SK-N-SH (cell line): ENCODE results near the gene SYT5. TPM values are rescaled to one million over a fixed set of nuclear protein-coding genes. Genes with fewer than 3 reads are reported as not detected.

ENCODE experiments used
- CTCF ChIA-PET: fragments of 300-600, 350-600 bp; formaldehyde crosslinking; extraction: SDS; loops from one replicate; lab custom pipeline; 2021; lab: Yijun Ruan, JAX
- POLR2A ChIA-PET: fragments of 350-600 bp; sonication (Branson Sonifier 250); formaldehyde crosslinking; extraction: SDS; loops from one replicate; lab custom pipeline; 2020; ENCODE audit warnings: antibody characterized with exemption, inconsistent platforms; lab: Yijun Ruan, JAX
- DNase-seq: peaks from one replicate; pipeline ENCODE4 v3.0.0; 2012
- H2AFZ ChIP-seq: fragments of 200-600 bp; sonication (generic); 2 replicates; pipeline ENCODE4 v1.8.1; 2016; ENCODE audit warnings: antibody characterized with exemption, mild to moderate bottlenecking, low read depth
- H3F3A ChIP-seq: fragments of 200-600 bp; sonication (generic); replicated peaks from 2 replicates; pipeline ENCODE3; 2016; ENCODE audit warnings: antibody characterized with exemption, mild to moderate bottlenecking; ENCODE audit not compliant: insufficient read depth
- H3K27ac ChIP-seq, 2 experiments: fragments of 200-500 bp in 1 of 2; fragments of 200-600 bp in 1 of 2; sonication (Bioruptor generic) in 1 of 2; sonication (generic), shearing (Covaris generic) in 1 of 2; 2 replicates each; pipeline versions ENCODE4 v1.5.1 to v1.6.1; 2014 to 2016; ENCODE audit warnings: low read depth in 2 of 2, inconsistent platforms in 1 of 2, low read length in 1 of 2, mild to moderate bottlenecking in 1 of 2, mixed read lengths in 1 of 2
- H3K27me3 ChIP-seq: fragments of 200-600 bp; sonication (generic), shearing (Covaris generic); 2 replicates; pipeline ENCODE4 v1.6.1; 2016; ENCODE audit warnings: mixed run types; ENCODE audit not compliant: insufficient read depth
- H3K36me3 ChIP-seq, 2 experiments: fragments of 200-500 bp in 1 of 2; fragments of 200-600 bp in 1 of 2; sonication (Bioruptor generic) in 1 of 2; sonication (generic) in 1 of 2; replicated peaks in 1 of 2; 2 replicates each; pipeline versions ENCODE3 to v1.5.1; 2014 to 2016; ENCODE audit warnings: low read length in 1 of 2, mild to moderate bottlenecking in 1 of 2; ENCODE audit not compliant: insufficient read depth in 2 of 2, control insufficient read depth in 1 of 2
- H3K4me1 ChIP-seq, 2 experiments: fragments of 200-500 bp in 1 of 2; fragments of 200-600 bp in 1 of 2; sonication (Bioruptor generic) in 1 of 2; sonication (generic), shearing (Covaris generic) in 1 of 2; 2 replicates each; pipeline versions ENCODE4 v1.5.1 to v1.6.1; 2014 to 2016; ENCODE audit warnings: low read depth in 1 of 2, low read length in 1 of 2, mixed run types in 1 of 2; ENCODE audit not compliant: insufficient read depth in 2 of 2, control insufficient read depth in 1 of 2
- H3K4me2 ChIP-seq: fragments of 200-600 bp; sonication (generic), shearing (Covaris generic); 2 replicates; pipeline ENCODE4 v1.6.1; 2017; ENCODE audit warnings: mixed run types
- H3K4me3 ChIP-seq, 2 experiments: fragments of 200-500 bp in 1 of 2; fragments of 200-600 bp in 1 of 2; sonication (Bioruptor generic) in 1 of 2; sonication (generic), shearing (Covaris generic) in 1 of 2; 2 replicates each; pipeline versions ENCODE4 v1.5.1 to v1.8.1; 2014 to 2016; ENCODE audit warnings: low read depth in 2 of 2, inconsistent platforms in 1 of 2, low read length in 1 of 2, mild to moderate bottlenecking in 1 of 2, mixed read lengths in 1 of 2, moderate library complexity in 1 of 2
- H3K79me2 ChIP-seq: fragments of 200-600 bp; sonication (generic); 2 replicates; pipeline ENCODE4 v1.8.1; 2017; ENCODE audit warnings: mild to moderate bottlenecking; ENCODE audit not compliant: insufficient read depth
- H3K9ac ChIP-seq: fragments of 200-600 bp; sonication (generic); 2 replicates; pipeline ENCODE4 v1.6.1; 2017; ENCODE audit warnings: mixed run types
- H3K9me2 ChIP-seq: fragments of 200-600 bp; sonication (generic); 2 replicates; pipeline ENCODE4 v1.6.1; 2017; ENCODE audit warnings: mixed run types
- H3K9me3 ChIP-seq: fragments of 200-600 bp; sonication (generic); 2 replicates; pipeline ENCODE4 v1.6.1; 2017; ENCODE audit warnings: mixed run types, mild to moderate bottlenecking, moderate library complexity
- H4K20me1 ChIP-seq: fragments of 200-600 bp; sonication (generic); 2 replicates; pipeline ENCODE4 v1.6.1; 2017; ENCODE audit warnings: mild to moderate bottlenecking, mixed run types; ENCODE audit not compliant: insufficient read depth
- ELF1 ChIP-seq: IDR thresholded peaks from 2 replicates; pipeline ENCODE4 v1.4.0; 2012
- EP300 ChIP-seq, 2 experiments: IDR thresholded peaks; 2 replicates each; pipeline versions ENCODE4 v1.4.0 to v1.6.1; 2012; ENCODE audit warnings: borderline replicate concordance in 1 of 2, low read depth in 1 of 2, low read length in 1 of 2
- FOXM1 ChIP-seq: IDR thresholded peaks from 2 replicates; pipeline ENCODE4 v1.4.0; 2012; ENCODE audit warnings: low read depth, mild to moderate bottlenecking
- GABPA ChIP-seq: IDR thresholded peaks from 2 replicates; pipeline ENCODE4 v1.4.0; 2012; ENCODE audit warnings: low read depth, mild to moderate bottlenecking
- GATA2 ChIP-seq: sonication (generic); formaldehyde crosslinking; IDR thresholded peaks from 2 replicates; pipeline ENCODE4 v1.5.0; 2020; ENCODE audit warnings: mild to moderate bottlenecking, missing genetic modification reagents
- MEF2A ChIP-seq: IDR thresholded peaks from 2 replicates; pipeline ENCODE4 v1.4.0; 2012; ENCODE audit warnings: low read depth, borderline replicate concordance
- MXI1 ChIP-seq: IDR thresholded peaks from 2 replicates; pipeline ENCODE4 v1.6.1; 2012; ENCODE audit warnings: mild to moderate bottlenecking, low read depth, low read length, improper control_type of control experiment
- NFIC ChIP-seq: IDR thresholded peaks from 2 replicates; pipeline ENCODE4 v1.4.0; 2012; ENCODE audit warnings: borderline replicate concordance
- POLR2AphosphoS5 ChIP-seq: IDR thresholded peaks from 2 replicates; pipeline ENCODE4 v1.6.1; 2012; ENCODE audit warnings: low read depth, low read length
- RAD21 ChIP-seq: IDR thresholded peaks from 2 replicates; pipeline ENCODE4 v1.6.1; 2012; ENCODE audit warnings: mild to moderate bottlenecking, low read length
- SIN3A ChIP-seq: IDR thresholded peaks from 2 replicates; pipeline ENCODE4 v1.6.1; 2012; ENCODE audit warnings: low read depth, mild to moderate bottlenecking, low read length, moderate library complexity, borderline replicate concordance
- TEAD4 ChIP-seq: IDR thresholded peaks from 2 replicates; pipeline ENCODE4 v1.4.0; 2012; ENCODE audit warnings: mild to moderate bottlenecking, borderline replicate concordance; ENCODE audit not compliant: insufficient read depth
- WGBS: methylation state at CpG from one replicate; pipeline ENCODE4 v1.1.6; 2017; ENCODE audit warnings: low lambda C conversion rate; 5-methylcytosine and 5-hydroxymethylcytosine counted together
- polyA plus RNA-seq, 3 experiments: library from polyadenylated mRNA; depleted of rRNA; stranded (reverse); fragments of >200 nt; gene quantifications; 2 replicates each; pipeline ENCODE4 v1.2.3, GENCODE V29; 2012
- TF ChIP-seq, protein P1 (sequence below): fragments of 200-600 bp; sonication (generic); IDR thresholded peaks from 2 replicates; pipeline ENCODE4 v1.6.1; 2017; ENCODE audit warnings: antibody characterized with exemption, mild to moderate bottlenecking, moderate library complexity
- TF ChIP-seq, protein P2 (sequence below): IDR thresholded peaks from 2 replicates; pipeline ENCODE4 v1.4.0; 2012; ENCODE audit warnings: low read depth
- TF ChIP-seq, protein P3 (sequence below): IDR thresholded peaks from 2 replicates; pipeline ENCODE4 v1.4.0; 2012; ENCODE audit warnings: low read depth, borderline replicate concordance

SYT5 gene
- polyA plus RNA-seq, 1 of the 3 experiments (the other 2 are of a cell fraction), result 0.21 TPM

DNA sequence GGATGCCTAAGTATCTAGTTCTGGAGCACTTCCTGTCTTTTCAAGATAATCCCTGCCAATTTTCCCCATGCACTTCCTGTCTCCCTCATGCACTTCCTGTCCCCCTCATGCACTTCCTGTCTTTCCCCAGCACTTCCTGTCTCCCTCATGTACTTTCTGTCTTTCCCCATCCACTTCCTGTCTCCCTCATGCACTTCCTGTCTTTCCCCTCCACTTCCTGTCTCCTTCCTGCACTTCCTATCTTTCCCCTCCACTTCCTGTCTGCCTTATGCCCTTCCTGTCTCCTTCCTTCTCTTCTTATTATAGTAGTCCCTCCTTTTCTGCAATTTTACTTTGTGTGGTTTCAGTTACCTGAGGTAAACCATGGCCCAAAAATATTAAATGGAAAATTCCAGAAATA lies 28.1 kb downstream of the SYT5 start:
- ChIA-PET POLR2A (no interaction called here), CTCF (interaction anchor here (1.1 to 1.9 kb wide), 4 partner anchors 11 to 232 kb away, joined by 3 to 9 read pairs (median 3); partner anchors contain the start of gene TMEM238)
- Histone ChIP-seq H3K79me2 (no peaks in the 10 kb centered on the region), H3K9me3 (no peaks in the 10 kb centered on the region), H3K9ac (no peak overlapping the region), H3K4me1 (peaks cover 0 to 10% of the 10 kb centered on the region in 2 experiments; a peak in 1 of 4 replicates), H3F3A (no peaks in the 10 kb centered on the region), H3K9me2 (no peaks in the 10 kb centered on the region), H3K4me2 (no peak overlapping the region), H3K27me3 (peaks cover 22% of the 10 kb centered on the region), H3K27ac (no peak overlapping the region), H3K36me3 (no peaks in the 10 kb centered on the region), H2AFZ (0 out of 2 replicates have a peak overlapping the region, but pooled peaks have one; percentile 2)
- no peak for DNase-seq
- TF ChIP-seq ELF1 (peak; percentile 68), NFIC (no peak), FOXM1 (no peak), GABPA (peak; percentile 82), TEAD4 (no peak), MXI1 (no peak)
- TF ChIP-seq, protein P1, sequence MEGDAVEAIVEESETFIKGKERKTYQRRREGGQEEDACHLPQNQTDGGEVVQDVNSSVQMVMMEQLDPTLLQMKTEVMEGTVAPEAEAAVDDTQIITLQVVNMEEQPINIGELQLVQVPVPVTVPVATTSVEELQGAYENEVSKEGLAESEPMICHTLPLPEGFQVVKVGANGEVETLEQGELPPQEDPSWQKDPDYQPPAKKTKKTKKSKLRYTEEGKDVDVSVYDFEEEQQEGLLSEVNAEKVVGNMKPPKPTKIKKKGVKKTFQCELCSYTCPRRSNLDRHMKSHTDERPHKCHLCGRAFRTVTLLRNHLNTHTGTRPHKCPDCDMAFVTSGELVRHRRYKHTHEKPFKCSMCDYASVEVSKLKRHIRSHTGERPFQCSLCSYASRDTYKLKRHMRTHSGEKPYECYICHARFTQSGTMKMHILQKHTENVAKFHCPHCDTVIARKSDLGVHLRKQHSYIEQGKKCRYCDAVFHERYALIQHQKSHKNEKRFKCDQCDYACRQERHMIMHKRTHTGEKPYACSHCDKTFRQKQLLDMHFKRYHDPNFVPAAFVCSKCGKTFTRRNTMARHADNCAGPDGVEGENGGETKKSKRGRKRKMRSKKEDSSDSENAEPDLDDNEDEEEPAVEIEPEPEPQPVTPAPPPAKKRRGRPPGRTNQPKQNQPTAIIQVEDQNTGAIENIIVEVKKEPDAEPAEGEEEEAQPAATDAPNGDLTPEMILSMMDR, result no peak
- TF ChIP-seq, all 33 proteins: peak for 2
- H3K4me3 ChIP-seq, result no peak overlapping the region
- no peaks in the 10 kb centered on the region for H4K20me1 ChIP-seq

DNA sequence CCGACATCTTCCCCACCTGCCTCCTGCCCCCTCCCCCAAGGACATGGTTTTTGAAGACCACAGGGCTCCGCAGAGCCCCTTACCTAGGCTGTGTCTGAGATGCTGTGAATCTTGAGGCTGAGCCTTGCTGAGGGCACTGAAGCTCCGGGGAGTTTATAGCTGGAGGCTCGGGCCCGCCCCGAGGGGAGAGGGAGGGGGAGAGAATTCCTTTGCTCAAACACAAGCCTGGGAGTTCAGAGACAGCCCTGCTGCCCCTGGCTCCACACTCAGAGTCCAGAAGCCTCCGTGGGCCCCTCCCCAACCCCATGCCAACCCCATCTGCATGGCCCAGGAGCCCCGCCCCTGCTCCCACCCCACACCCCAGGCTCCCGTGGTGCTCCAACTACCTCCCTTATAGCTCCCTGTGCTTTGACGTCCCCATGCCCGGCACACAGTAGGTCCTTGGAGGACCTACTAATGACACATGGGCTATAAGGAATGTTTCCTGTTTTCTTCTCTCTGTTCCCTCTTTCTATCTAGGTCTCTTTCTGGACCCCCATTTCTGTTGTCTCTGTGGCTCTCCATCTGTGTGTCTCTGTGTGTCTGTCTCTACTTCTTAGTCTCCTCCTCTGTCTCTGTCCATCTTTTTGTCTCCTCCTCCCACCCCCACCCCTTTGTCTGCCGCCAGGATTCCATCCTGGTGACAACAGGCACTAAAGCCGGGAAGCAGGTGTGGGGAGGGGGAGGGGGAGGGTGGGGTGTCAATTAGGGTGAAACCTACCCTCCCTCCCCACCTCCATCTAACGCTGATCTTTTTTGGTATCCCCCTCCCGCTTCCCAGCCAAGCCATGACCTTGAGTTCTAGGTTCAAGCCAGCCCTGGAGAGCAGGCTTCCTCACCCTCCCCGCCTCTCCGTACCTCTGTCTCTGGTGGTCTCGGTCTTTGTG lies 30.7 kb downstream of the SYT5 start, which contains the start of gene TNNT1:
TNNT1 (minus strand) TSS at position 129 of the 926 bp plus-strand sequence. CDS start 2,049 bp downstream, outside the sequence.
- Histone ChIP-seq H4K20me1 (no peaks in the 10 kb centered on the region), H3K27ac (no peak within 1 kb of the TSS), H3K4me3 (no peak within 1 kb of the TSS), H3K4me1 (no peaks in the 10 kb centered on the region; a peak in 1 of 4 replicates), H3K9me3 (no peaks in the 10 kb centered on the region), H3K4me2 (no peak within 1 kb of the TSS), H3K36me3 (no peaks in the 10 kb centered on the region), H3K9me2 (no peaks in the 10 kb centered on the region), H3K79me2 (no peaks in the 10 kb centered on the region), H3K9ac (no peak within 1 kb of the TSS), H3F3A (no peaks in the 10 kb centered on the region), H2AFZ (no peak within 1 kb of the TSS), H3K27me3 (peaks cover 22% of the 10 kb centered on the region)
- WGBS, result 15% methylated on average over 13 of the region's 18 CpGs
- ChIA-PET POLR2A (no interaction called here), CTCF (interaction anchor here (1.1 kb wide), 1 partner anchor 152 kb away, joined by 3 read pairs; no protein-coding TSS in a partner anchor)
- TF ChIP-seq RAD21 (no peak), ELF1 (no peak), POLR2AphosphoS5 (no peak), MXI1 (no peak), EP300 (IDR thresholded peaks at IDR 0.05; ENCODE audit: borderline replicate concordance in 1 of 2, low read depth in 1 of 2, low read length in 1 of 2) (no peak), GATA2 (CRISPR knock-in tag) (no peak), MEF2A (no peak), NFIC (no peak), FOXM1 (no peak), TEAD4 (no peak), SIN3A (no peak)
- TF ChIP-seq, protein P2, sequence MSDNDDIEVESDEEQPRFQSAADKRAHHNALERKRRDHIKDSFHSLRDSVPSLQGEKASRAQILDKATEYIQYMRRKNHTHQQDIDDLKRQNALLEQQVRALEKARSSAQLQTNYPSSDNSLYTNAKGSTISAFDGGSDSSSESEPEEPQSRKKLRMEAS, result no peak
- TF ChIP-seq, protein P3, sequence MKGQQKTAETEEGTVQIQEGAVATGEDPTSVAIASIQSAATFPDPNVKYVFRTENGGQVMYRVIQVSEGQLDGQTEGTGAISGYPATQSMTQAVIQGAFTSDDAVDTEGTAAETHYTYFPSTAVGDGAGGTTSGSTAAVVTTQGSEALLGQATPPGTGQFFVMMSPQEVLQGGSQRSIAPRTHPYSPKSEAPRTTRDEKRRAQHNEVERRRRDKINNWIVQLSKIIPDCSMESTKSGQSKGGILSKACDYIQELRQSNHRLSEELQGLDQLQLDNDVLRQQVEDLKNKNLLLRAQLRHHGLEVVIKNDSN, result no peak
- TF ChIP-seq, protein P1, result no peak
- peak; percentile 36 for DNase-seq
